Natural killer cell (primary cell): ENCODE measurements around the gene ALK. TPM values are rescaled to one million over a fixed set of nuclear protein-coding genes. Genes with fewer than 3 reads are reported as not detected.

Experiments
- ATAC-seq, 3 donors: fragments of 150-1000 bp in 2 of 3; fragments of 200-7000 bp in 1 of 3; cut with Tn5 transposase; 1 replicate in 1 of 3; 2 replicates in 2 of 3; pipeline ENCODE4 v1.10.0; 2021; ENCODE audit warnings: mild to moderate bottlenecking in 2 of 3, moderate library complexity in 2 of 3
- DNase-seq, 2 donors: peaks; one replicate each; pipeline versions ENCODE4 v3.0.0 to v3.0.0-alpha.2; 2013 to 2021; ENCODE audit warnings: mixed read lengths in 1 of 2
- H3K27ac ChIP-seq: one replicate; pipeline ENCODE4 v1.5.1; 2013; ENCODE audit warnings: mild to moderate bottlenecking, low read length
- H3K27me3 ChIP-seq: one replicate; pipeline ENCODE4 v1.6.1; 2013; ENCODE audit warnings: low read length; ENCODE audit not compliant: control insufficient read depth, insufficient read depth
- H3K36me3 ChIP-seq: one replicate; pipeline ENCODE4 v1.6.1; 2013; ENCODE audit warnings: low read length; ENCODE audit not compliant: control insufficient read depth, insufficient read depth
- H3K4me1 ChIP-seq: one replicate; pipeline ENCODE4 v1.6.1; 2013; ENCODE audit warnings: low read length; ENCODE audit not compliant: control insufficient read depth, insufficient read depth
- H3K4me3 ChIP-seq: one replicate; pipeline ENCODE4 v1.5.1; 2013; ENCODE audit warnings: low read length
- H3K9me3 ChIP-seq: one replicate; pipeline ENCODE4 v1.6.1; 2013; ENCODE audit warnings: low read length; ENCODE audit not compliant: control insufficient read depth, insufficient read depth
- H3K27ac Mint-ChIP-seq, 2 donors: one replicate each; pipeline ENCODE4 v1.8.0; 2022; ENCODE audit warnings: mild to moderate bottlenecking in 2 of 2, mixed read lengths in 2 of 2, moderate library complexity in 1 of 2
- H3K27me3 Mint-ChIP-seq, 2 donors: one replicate each; pipeline ENCODE4 v1.8.0; 2022; ENCODE audit warnings: low read depth in 2 of 2, mixed read lengths in 2 of 2
- H3K36me3 Mint-ChIP-seq: one replicate; pipeline ENCODE4 v1.8.0; 2022; ENCODE audit warnings: mixed read lengths
- H3K4me1 Mint-ChIP-seq, 2 donors: one replicate each; pipeline ENCODE4 v1.8.0; 2022; ENCODE audit warnings: mixed read lengths in 2 of 2
- H3K4me3 Mint-ChIP-seq: one replicate; pipeline ENCODE4 v1.8.0; 2022; ENCODE audit warnings: mild to moderate bottlenecking, moderate library complexity, mixed read lengths
- H3K9me3 Mint-ChIP-seq, 2 donors: one replicate each; pipeline ENCODE4 v1.8.0; 2022; ENCODE audit warnings: mixed read lengths in 2 of 2
- WGBS: methylation state at CpG from one replicate; pipeline ENCODE4 v1.1.7; 2013; ENCODE audit warnings: missing lambda C conversion rate; ENCODE audit not compliant: insufficient coverage; 5-methylcytosine and 5-hydroxymethylcytosine counted together
- intact Hi-C: fragments of 100-400 bp; cut with micrococcal nuclease; formaldehyde crosslinking; loops from one replicate; pipeline ENCODE4 v1.14.2; 2022
- total RNA-seq, 4 donors: library from RNA; stranded (reverse); fragments of 120-200 nt in 1 of 4; gene quantifications; one replicate each; pipeline versions ENCODE4 v1.2.3 to v1.2.4, GENCODE V29; 2013 to 2022
- TF ChIP-seq, protein P1 (sequence below): fragments of 200-600 bp; IDR thresholded peaks from one replicate; pipeline ENCODE4 v1.8.0; 2022; ENCODE audit warnings: antibody characterized with exemption

The ALK gene
- total RNA-seq, 3 donors from 2014 or later (not counting 1 experiment from before 2014, with no cell fraction given), result not detected

DNA sequence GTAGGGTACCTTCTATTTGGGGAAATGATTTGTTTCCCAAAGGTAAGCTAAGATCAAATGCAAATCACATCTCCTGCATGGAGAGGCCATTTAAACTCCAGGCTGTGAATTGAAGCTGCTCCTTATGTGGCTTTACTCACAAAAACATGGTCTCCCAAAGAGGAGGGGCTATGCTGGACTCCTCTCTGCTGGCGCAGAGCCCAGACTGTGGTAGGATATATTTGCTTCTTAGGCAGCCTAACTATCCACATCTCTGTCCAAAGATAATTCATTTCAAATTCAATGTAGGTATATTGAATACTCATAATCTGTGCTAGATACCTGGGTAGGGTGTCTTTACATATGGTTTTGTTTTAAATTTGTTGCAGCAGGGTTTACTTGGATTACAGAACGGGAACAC, 358.5 kb downstream of the ALK start:
- no peaks in the 10 kb centered on the region for H3K36me3 ChIP-seq
- peaks cover 6 to 27% of the 10 kb centered on the region in 2 donors for H3K27me3 Mint-ChIP-seq
- 85% methylated on average over 1 of the region's 2 CpGs for WGBS
- no peaks in the 10 kb centered on the region for H3K4me1 Mint-ChIP-seq
- H3K4me3 ChIP-seq, result no peak overlapping the region
- no peaks in the 10 kb centered on the region for H3K36me3 Mint-ChIP-seq
- H3K27me3 ChIP-seq, result no peaks in the 10 kb centered on the region
- ATAC-seq (no peak), DNase-seq (no peak)
- no peaks in the 10 kb centered on the region for H3K9me3 Mint-ChIP-seq
- H3K4me1 ChIP-seq, result no peaks in the 10 kb centered on the region
- H3K27ac ChIP-seq, result no peak overlapping the region
- no peaks in the 10 kb centered on the region for H3K9me3 ChIP-seq
- no peak overlapping the region for H3K4me3 Mint-ChIP-seq
- TF ChIP-seq, protein P1, sequence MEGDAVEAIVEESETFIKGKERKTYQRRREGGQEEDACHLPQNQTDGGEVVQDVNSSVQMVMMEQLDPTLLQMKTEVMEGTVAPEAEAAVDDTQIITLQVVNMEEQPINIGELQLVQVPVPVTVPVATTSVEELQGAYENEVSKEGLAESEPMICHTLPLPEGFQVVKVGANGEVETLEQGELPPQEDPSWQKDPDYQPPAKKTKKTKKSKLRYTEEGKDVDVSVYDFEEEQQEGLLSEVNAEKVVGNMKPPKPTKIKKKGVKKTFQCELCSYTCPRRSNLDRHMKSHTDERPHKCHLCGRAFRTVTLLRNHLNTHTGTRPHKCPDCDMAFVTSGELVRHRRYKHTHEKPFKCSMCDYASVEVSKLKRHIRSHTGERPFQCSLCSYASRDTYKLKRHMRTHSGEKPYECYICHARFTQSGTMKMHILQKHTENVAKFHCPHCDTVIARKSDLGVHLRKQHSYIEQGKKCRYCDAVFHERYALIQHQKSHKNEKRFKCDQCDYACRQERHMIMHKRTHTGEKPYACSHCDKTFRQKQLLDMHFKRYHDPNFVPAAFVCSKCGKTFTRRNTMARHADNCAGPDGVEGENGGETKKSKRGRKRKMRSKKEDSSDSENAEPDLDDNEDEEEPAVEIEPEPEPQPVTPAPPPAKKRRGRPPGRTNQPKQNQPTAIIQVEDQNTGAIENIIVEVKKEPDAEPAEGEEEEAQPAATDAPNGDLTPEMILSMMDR, result no peak
- intact Hi-C loops, result no loop called here
- H3K27ac Mint-ChIP-seq, result no peak overlapping the region

DNA sequence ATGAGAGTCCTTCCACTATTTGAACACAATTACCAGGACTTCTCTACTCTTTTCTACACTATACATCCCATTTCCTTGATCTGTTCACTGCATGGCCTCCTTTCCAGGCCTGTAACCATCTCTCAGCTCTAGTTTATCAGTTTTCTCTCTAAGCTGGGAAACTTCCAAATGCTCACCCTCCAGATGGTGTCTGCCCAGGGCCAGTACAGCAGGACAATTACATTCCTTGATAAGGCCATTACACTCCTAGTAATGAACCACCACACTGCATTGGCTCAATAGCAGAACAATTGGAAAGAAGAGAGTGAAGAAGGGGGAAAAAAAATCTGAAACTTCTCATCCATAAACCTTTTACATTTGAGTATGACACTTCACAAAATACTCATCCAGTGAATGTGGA, 359.1 kb downstream of the ALK start:
- H3K27ac Mint-ChIP-seq, result no peak overlapping the region

DNA sequence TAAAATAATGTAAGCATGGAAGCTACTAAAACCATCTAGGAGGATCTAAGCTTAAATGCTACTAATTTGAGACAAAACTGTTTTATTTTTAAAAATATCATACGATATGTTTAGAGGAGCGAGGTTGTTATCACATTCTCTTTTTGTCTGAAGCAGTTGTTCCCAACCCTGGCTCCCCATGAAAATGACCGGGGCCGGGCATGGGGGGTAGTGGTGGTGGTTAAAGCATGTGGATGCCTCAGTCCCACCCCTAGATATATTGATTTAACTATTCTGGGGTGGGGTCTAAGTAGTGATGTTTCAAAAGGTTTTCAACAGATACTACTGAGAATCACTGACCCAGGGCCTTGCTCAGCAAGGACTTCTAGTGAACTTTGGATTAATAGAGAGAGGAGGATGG, 359.8 kb downstream of the ALK start:
- H3K4me1 ChIP-seq, result no peaks in the 10 kb centered on the region
- DNase-seq (no peak), ATAC-seq (no peak)
- no peaks in the 10 kb centered on the region for H3K27me3 ChIP-seq
- no peak overlapping the region for H3K4me3 Mint-ChIP-seq
- H3K9me3 Mint-ChIP-seq, result no peaks in the 10 kb centered on the region
- peaks cover 6 to 27% of the 10 kb centered on the region in 2 donors for H3K27me3 Mint-ChIP-seq
- no peaks in the 10 kb centered on the region for H3K36me3 Mint-ChIP-seq
- intact Hi-C loops, result no loop called here
- TF ChIP-seq, protein P1, result no peak
- no peak overlapping the region for H3K27ac Mint-ChIP-seq
- H3K36me3 ChIP-seq, result no peaks in the 10 kb centered on the region
- no peak overlapping the region for H3K27ac ChIP-seq
- no peaks in the 10 kb centered on the region for H3K9me3 ChIP-seq
- no peak overlapping the region for H3K4me3 ChIP-seq
- WGBS, result 91% methylated on average over 4 of the region's 4 CpGs
- H3K4me1 Mint-ChIP-seq, result no peaks in the 10 kb centered on the region

More for the DNA sequence above, 359.1 kb downstream of the ALK start:
- Mint-ChIP-seq H3K4me1 (no peaks in the 10 kb centered on the region), H3K36me3 (no peaks in the 10 kb centered on the region), H3K9me3 (no peaks in the 10 kb centered on the region), H3K4me3 (no peak overlapping the region), H3K27me3 (peaks cover 6 to 27% of the 10 kb centered on the region in 2 donors)
- intact Hi-C loops, result no loop called here
- no peak for DNase-seq
- Histone ChIP-seq H3K9me3 (no peaks in the 10 kb centered on the region), H3K4me1 (no peaks in the 10 kb centered on the region), H3K27me3 (no peaks in the 10 kb centered on the region), H3K36me3 (no peaks in the 10 kb centered on the region), H3K27ac (no peak overlapping the region), H3K4me3 (no peak overlapping the region)
- TF ChIP-seq, protein P1, result no peak
- no peak for ATAC-seq

DNA sequence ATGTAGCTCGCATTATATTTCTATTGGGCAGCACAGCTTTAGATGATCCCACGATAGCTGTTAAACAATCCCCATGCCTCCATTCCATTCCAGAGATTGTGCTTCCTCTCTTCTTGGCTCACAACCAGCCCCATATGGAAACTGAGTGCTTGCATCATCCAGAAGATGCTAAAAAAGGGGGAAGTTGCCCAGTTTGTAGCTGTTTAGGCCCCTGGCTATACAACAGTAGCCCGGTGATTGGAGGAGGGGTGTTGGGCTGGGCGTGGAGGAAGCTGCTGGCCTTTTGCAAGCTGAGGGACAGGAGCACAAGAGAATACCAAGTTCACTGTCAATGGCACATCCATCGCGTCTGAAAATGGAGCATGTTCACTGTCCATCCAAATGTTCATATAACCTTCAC, 360.2 kb downstream of the ALK start:
- no peaks in the 10 kb centered on the region for H3K27me3 ChIP-seq

More for the DNA sequence above, 360.2 kb downstream of the ALK start:
- Histone ChIP-seq H3K4me3 (no peak overlapping the region), H3K27ac (no peak overlapping the region), H3K36me3 (no peaks in the 10 kb centered on the region), H3K4me1 (no peaks in the 10 kb centered on the region), H3K9me3 (no peaks in the 10 kb centered on the region)
- no peaks in the 10 kb centered on the region for H3K36me3 Mint-ChIP-seq
- H3K9me3 Mint-ChIP-seq, result no peaks in the 10 kb centered on the region
- H3K4me1 Mint-ChIP-seq, result no peaks in the 10 kb centered on the region
- no peak overlapping the region for H3K4me3 Mint-ChIP-seq
- 86% methylated on average over 6 of the region's 6 CpGs for WGBS
- ATAC-seq (no peak), DNase-seq (no peak)
- H3K27ac Mint-ChIP-seq, result no peak overlapping the region
- TF ChIP-seq, protein P1, result no peak
- peaks cover 6 to 25% of the 10 kb centered on the region in 2 donors for H3K27me3 Mint-ChIP-seq
- intact Hi-C loops, result no loop called here
